GM18909 (cell line): ENCODE measurements around the gene RIN3.

Experiments
- ATAC-seq: cut with Tn5 transposase; IDR thresholded peaks from one replicate; pipeline ENCODE4 v1.9.1; 2021; ENCODE audit warnings: mild to moderate bottlenecking; ENCODE audit not compliant: unreplicated experiment, poor library complexity

Gene RIN3

GRCh38 chr14:92590176-92590575, 76.6 kb downstream of the RIN3 start:
- no peak for ATAC-seq

DNA sequence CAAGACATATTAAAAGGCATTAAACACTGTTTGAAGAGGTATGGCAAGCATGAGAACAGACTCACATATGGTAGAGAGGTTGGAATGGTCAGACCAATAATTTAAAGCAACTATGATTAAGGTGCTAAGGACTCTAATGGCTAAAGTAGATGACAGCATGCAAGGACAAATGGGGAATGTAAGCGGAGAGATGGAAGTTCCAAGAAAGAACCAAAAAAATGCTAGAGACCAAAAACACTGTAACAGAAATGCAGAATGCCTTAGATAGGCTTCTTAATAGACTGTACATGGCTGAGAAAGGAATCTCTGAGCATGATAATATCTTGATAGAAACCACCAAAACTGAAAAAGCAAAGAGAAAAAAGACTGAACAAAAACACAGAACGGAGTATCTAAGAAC, 77.4 kb downstream of the RIN3 start:
- ATAC-seq, result no peak

- ATAC-seq, result no peak
These were observed 77.8 kb downstream of the RIN3 start for GRCh38 chr14:92591346-92591745.

GRCh38 chr14:92595267-92595666, 81.7 kb downstream of the RIN3 start:
- no peak for ATAC-seq

GRCh38 chr14:92596331-92596907, 82.8 kb downstream of the RIN3 start:
- no peak for ATAC-seq

GRCh38 chr14:92597906-92598905, 84.6 kb downstream of the RIN3 start:
- no peak for ATAC-seq

DNA sequence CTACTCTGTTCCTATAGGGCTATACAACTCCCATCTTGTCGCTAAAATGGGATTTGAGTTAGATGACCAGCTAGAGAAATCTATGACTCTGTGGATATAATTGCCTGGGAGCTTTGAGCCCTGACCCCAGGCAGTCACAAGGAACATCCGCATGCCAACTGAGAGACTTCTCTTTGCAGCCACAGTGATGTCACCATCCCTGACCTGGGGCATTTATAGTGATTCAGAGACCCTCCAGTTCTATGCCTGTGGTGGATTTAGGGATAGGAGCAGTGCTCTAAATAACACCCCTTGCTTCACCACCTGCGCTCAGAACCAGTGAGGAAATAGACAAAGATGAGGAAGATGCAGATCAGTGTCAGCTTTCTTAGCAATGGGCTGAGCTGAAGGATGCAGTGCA, 86.2 kb downstream of the RIN3 start:
- ATAC-seq, result no peak

- ATAC-seq, result no peak
These were observed 86.9 kb downstream of the RIN3 start for GRCh38 chr14:92600318-92601053.

GRCh38 chr14:92601131-92601710, 87.6 kb downstream of the RIN3 start:
- ATAC-seq, result no peak

- ATAC-seq, result no peak
These were observed 88.3 kb downstream of the RIN3 start for GRCh38 chr14:92601757-92602417.

GRCh38 chr14:92603309-92604242, 90.0 kb downstream of the RIN3 start:
- ATAC-seq, result no peak

GRCh38 chr14:92605274-92605940, 91.8 kb downstream of the RIN3 start:
- no peak for ATAC-seq

- no peak for ATAC-seq
These were observed 93.7 kb downstream of the RIN3 start for GRCh38 chr14:92607251-92607650.

DNA sequence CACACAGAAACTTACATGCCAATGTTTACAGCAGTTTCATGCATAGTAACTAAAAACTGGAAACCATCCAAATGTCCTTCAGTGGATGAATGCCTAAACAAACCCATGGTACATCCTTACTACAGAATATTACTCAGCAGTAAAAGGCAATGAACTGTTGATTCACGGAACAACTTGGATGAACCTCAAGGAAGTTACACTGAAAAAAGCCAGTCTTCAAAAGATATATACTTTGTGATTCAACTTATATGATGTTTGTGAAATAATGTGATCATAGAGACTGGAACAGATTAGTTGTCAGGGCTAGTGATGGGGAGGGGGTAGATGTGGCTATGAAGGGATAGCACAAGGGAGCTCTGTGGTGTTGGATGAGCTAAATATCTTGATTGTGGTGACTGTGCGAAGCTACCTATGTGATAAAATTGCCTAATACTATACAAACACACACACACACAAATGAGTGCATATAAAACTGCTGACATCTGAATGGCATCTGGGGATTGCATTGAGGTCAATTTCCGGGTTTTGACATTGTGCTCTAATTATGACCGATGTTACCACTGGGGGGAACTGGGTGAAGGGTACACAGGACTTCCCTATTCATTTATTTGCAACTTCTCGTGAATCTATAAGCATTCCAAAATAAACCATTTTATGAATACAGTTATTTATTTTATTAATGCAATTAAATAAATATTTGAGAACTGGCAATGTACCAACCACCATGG, 94.3 kb downstream of the RIN3 start:
- ATAC-seq, result no peak

DNA sequence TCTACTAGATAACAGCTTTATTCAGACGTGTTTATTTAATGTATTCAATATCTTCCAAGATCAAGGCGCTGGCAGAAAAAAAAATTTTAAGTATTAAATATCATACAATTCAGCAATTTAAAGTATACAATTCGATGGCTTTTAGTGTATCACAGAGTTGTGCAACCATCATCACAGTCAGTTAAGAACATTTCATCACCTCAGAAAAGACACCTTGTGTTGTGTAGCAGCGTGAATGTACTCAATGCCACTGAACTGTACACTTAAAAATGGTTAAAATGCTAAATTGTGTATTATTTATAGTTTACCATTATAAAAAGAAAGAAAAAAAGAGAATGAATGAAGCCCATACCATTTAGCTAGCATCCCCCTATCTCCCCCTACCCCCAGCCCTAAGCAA, 96.4 kb downstream of the RIN3 start:
- no peak for ATAC-seq

GRCh38 chr14:92610849-92611271, 97.3 kb downstream of the RIN3 start:
- ATAC-seq, result no peak

GRCh38 chr14:92613008-92613658, 99.6 kb downstream of the RIN3 start:
- ATAC-seq, result no peak
